LoVo (cell line): Measurements from ENCODE around the gene TECRL.

Source experiments
- DNase-seq: peaks from one replicate; pipeline ENCODE4 v3.0.0-alpha.2; 2016; ENCODE audit warnings: low spot score

Gene TECRL

GRCh38 chr4:64327237-64327636 lies 82.0 kb downstream of the TECRL start:
- no peak for DNase-seq

GRCh38 chr4:64326507-64326906 lies 82.7 kb downstream of the TECRL start:
- DNase-seq, result no peak

- no peak for DNase-seq
Observed at GRCh38 chr4:64306255-64306565, 103.0 kb downstream of the TECRL start.

GRCh38 chr4:64305565-64306254 lies 103.5 kb downstream of the TECRL start:
- no peak for DNase-seq

GRCh38 chr4:64272432-64272831 lies 136.8 kb downstream of the TECRL start:
- DNase-seq, result no peak

- DNase-seq, result peak; percentile 16
Observed at GRCh38 chr4:64271601-64272081, 137.6 kb downstream of the TECRL start.

- no peak for DNase-seq
Observed at GRCh38 chr4:64266669-64267068, 142.6 kb downstream of the TECRL start.

- DNase-seq, result no peak
Observed at GRCh38 chr4:64266263-64266662, 143.0 kb downstream of the TECRL start.

- no peak for DNase-seq
Observed at GRCh38 chr4:64251781-64252180, 157.5 kb downstream of the TECRL start.

GRCh38 chr4:64250488-64250887 lies 158.8 kb downstream of the TECRL start:
- DNase-seq, result no peak

GRCh38 chr4:64250061-64250460 lies 159.2 kb downstream of the TECRL start:
- DNase-seq, result no peak

- no peak for DNase-seq
Observed at GRCh38 chr4:64248186-64248585, 161.1 kb downstream of the TECRL start.

- DNase-seq, result no peak
Observed at GRCh38 chr4:64230709-64231310, 178.4 kb downstream of the TECRL start.
